H9 (cell line): ENCODE data around the gene SBK2. TPM values are rescaled to one million over a fixed set of nuclear protein-coding genes. Genes with fewer than 3 reads are reported as not detected.

Experiments
- DNase-seq: peaks from one replicate; pipeline ENCODE4 v3.0.0-alpha.2; 2017
- H2AFZ ChIP-seq: one replicate; pipeline ENCODE4 v1.6.1; 2013; ENCODE audit warnings: mild to moderate bottlenecking, low read length, control low read depth, moderate library complexity
- H2AK5ac ChIP-seq: 2 replicates; pipeline ENCODE4 v1.6.1; 2013; ENCODE audit warnings: low read length, control low read depth, mixed read lengths; ENCODE audit not compliant: insufficient read length
- H2BK120ac ChIP-seq: one replicate; pipeline ENCODE4 v1.6.1; 2013; ENCODE audit warnings: low read depth, mild to moderate bottlenecking, low read length, control low read depth, inconsistent platforms; ENCODE audit not compliant: poor library complexity, severe bottlenecking
- H2BK12ac ChIP-seq: 2 replicates; pipeline ENCODE4 v1.6.1; 2013; ENCODE audit warnings: low read length, control low read depth, mixed read lengths, low read depth; ENCODE audit not compliant: insufficient read length
- H2BK15ac ChIP-seq: 2 replicates; pipeline ENCODE4 v1.6.1; 2013; ENCODE audit warnings: low read depth, low read length, control low read depth
- H2BK20ac ChIP-seq: one replicate; pipeline ENCODE4 v1.6.1; 2013; ENCODE audit warnings: low read depth, mild to moderate bottlenecking, low read length, control low read depth, inconsistent platforms; ENCODE audit not compliant: poor library complexity, severe bottlenecking
- H2BK5ac ChIP-seq: 2 replicates; pipeline ENCODE4 v1.6.1; 2013; ENCODE audit warnings: low read length, control low read depth, mixed read lengths; ENCODE audit not compliant: insufficient read length
- H3K14ac ChIP-seq: 2 replicates; pipeline ENCODE4 v1.6.1; 2013; ENCODE audit warnings: low read length, control low read depth; ENCODE audit not compliant: insufficient read depth
- H3K18ac ChIP-seq: 2 replicates; pipeline ENCODE4 v1.6.1; 2013; ENCODE audit warnings: low read depth, mild to moderate bottlenecking, mixed read lengths, low read length, control low read depth; ENCODE audit not compliant: insufficient read length
- H3K23ac ChIP-seq: 2 replicates; pipeline ENCODE4 v1.6.1; 2013; ENCODE audit warnings: low read length, control low read depth, mixed read lengths, low read depth; ENCODE audit not compliant: insufficient read length
- H3K23me2 ChIP-seq: 2 replicates; pipeline ENCODE4 v1.6.1; 2013; ENCODE audit warnings: low read depth, mild to moderate bottlenecking, mixed read lengths, low read length, control low read depth; ENCODE audit not compliant: insufficient read length, poor library complexity, severe bottlenecking
- H3K27ac ChIP-seq: 2 replicates; pipeline ENCODE4 v1.5.1; 2013; ENCODE audit warnings: low read length, control low read depth, mixed read lengths, low read depth; ENCODE audit not compliant: insufficient read length
- H3K27me3 ChIP-seq: 2 replicates; pipeline ENCODE4 v1.6.1; 2013; ENCODE audit warnings: low read length, control low read depth, inconsistent platforms; ENCODE audit not compliant: insufficient read depth
- H3K4ac ChIP-seq: 2 replicates; pipeline ENCODE4 v1.6.1; 2013; ENCODE audit warnings: low read depth, mild to moderate bottlenecking, control low read depth, inconsistent platforms, low read length, moderate library complexity
- H3K4me1 ChIP-seq: 2 replicates; pipeline ENCODE4 v1.6.1; 2013; ENCODE audit warnings: low read length, control low read depth, inconsistent platforms; ENCODE audit not compliant: insufficient read depth
- H3K4me2 ChIP-seq: 2 replicates; pipeline ENCODE4 v1.6.1; 2013; ENCODE audit warnings: low read length, control low read depth, mixed read lengths; ENCODE audit not compliant: insufficient read length, insufficient read depth
- H3K56ac ChIP-seq: 2 replicates; pipeline ENCODE4 v1.6.1; 2013; ENCODE audit warnings: low read depth, mild to moderate bottlenecking, mixed read lengths, low read length, control low read depth; ENCODE audit not compliant: insufficient read length
- H3K79me1 ChIP-seq: 2 replicates; pipeline ENCODE4 v1.6.1; 2013; ENCODE audit warnings: low read depth, mild to moderate bottlenecking, moderate library complexity, low read length, control low read depth, inconsistent platforms; ENCODE audit not compliant: insufficient read depth, poor library complexity, severe bottlenecking
- H3K79me2 ChIP-seq: 2 replicates; pipeline ENCODE4 v1.6.1; 2013; ENCODE audit warnings: low read length, control low read depth, inconsistent platforms; ENCODE audit not compliant: insufficient read depth
- H3K9ac ChIP-seq: 2 replicates; pipeline ENCODE4 v1.6.1; 2013; ENCODE audit warnings: low read length, control low read depth, mixed read lengths; ENCODE audit not compliant: insufficient read length; ENCODE audit errors: extremely low read depth
- H3K9me3 ChIP-seq: one replicate; pipeline ENCODE4 v1.6.1; 2013; ENCODE audit warnings: low read depth, low read length, inconsistent platforms; ENCODE audit not compliant: control insufficient read depth
- H3T11ph ChIP-seq: one replicate; pipeline ENCODE4 v1.6.1; 2013; ENCODE audit warnings: mild to moderate bottlenecking, low read length, control low read depth, inconsistent platforms
- H4K20me1 ChIP-seq: one replicate; pipeline ENCODE4 v1.6.1; 2013; ENCODE audit not compliant: control insufficient read depth, insufficient read length, insufficient read depth
- H4K5ac ChIP-seq: 2 replicates; pipeline ENCODE4 v1.6.1; 2013; ENCODE audit warnings: low read depth, mild to moderate bottlenecking, mixed read lengths, low read length, control low read depth; ENCODE audit not compliant: insufficient read length
- H4K8ac ChIP-seq: replicated peaks from 2 replicates; pipeline ENCODE4 v1.6.1; 2013; ENCODE audit warnings: low read length, control low read depth, mixed read lengths, low read depth; ENCODE audit not compliant: insufficient read length
- H4K91ac ChIP-seq: 2 replicates; pipeline ENCODE4 v1.6.1; 2013; ENCODE audit warnings: low read depth, mild to moderate bottlenecking, moderate library complexity, mixed read lengths, low read length, control low read depth; ENCODE audit not compliant: insufficient read length
- H3K27ac Mint-ChIP-seq, 3 experiments: 2 replicates in 2 of 3; 3 replicates in 1 of 3; pipeline ENCODE4 v1.8.0; 2020 to 2021; ENCODE audit warnings: mixed read lengths in 3 of 3, mild to moderate bottlenecking in 1 of 3, moderate library complexity in 1 of 3
- H3K27me3 Mint-ChIP-seq: 2 replicates; pipeline ENCODE4 v1.8.0; 2021; ENCODE audit warnings: low read depth, mild to moderate bottlenecking, moderate library complexity, mixed read lengths
- H3K36me3 Mint-ChIP-seq, 3 experiments: 2 replicates in 2 of 3; 3 replicates in 1 of 3; pipeline ENCODE4 v1.8.0; 2020 to 2021; ENCODE audit warnings: low read depth in 3 of 3, mixed read lengths in 3 of 3; ENCODE audit not compliant: insufficient read depth in 1 of 3
- H3K4me1 Mint-ChIP-seq, 2 experiments: 2 replicates each; pipeline ENCODE4 v1.8.0; 2020; ENCODE audit warnings: mixed read lengths in 2 of 2
- H3K4me3 Mint-ChIP-seq, 2 experiments: 2 replicates in 1 of 2; 3 replicates in 1 of 2; pipeline ENCODE4 v1.8.0; 2020 to 2021; ENCODE audit warnings: mild to moderate bottlenecking in 2 of 2, mixed read lengths in 2 of 2, moderate library complexity in 1 of 2
- H3K9me3 Mint-ChIP-seq, 2 experiments: 2 replicates in 1 of 2; 3 replicates in 1 of 2; pipeline ENCODE4 v1.8.0; 2020; ENCODE audit warnings: mild to moderate bottlenecking in 2 of 2, mixed read lengths in 2 of 2, moderate library complexity in 1 of 2
- WGBS: extraction: QIAGEN DNeasy Blood & Tissue Kit; methylation state at CpG from one replicate; pipeline ENCODE4 v1.1.7; 2013; ENCODE audit warnings: missing lambda C conversion rate, low lambda C conversion rate, mixed read lengths; ENCODE audit not compliant: insufficient read length; ENCODE audit errors: extremely low coverage; 5-methylcytosine and 5-hydroxymethylcytosine counted together
- total RNA-seq: library from RNA; stranded (reverse); gene quantifications from 2 replicates; pipeline ENCODE4 v1.2.1, GENCODE V29; 2021
- TF ChIP-seq, protein P1 (sequence below): fragments of 200-600 bp; sonication (generic); conservative IDR thresholded peaks from 3 replicates; pipeline ENCODE4 v1.8.0; 2021; ENCODE audit warnings: antibody characterized with exemption, mild to moderate bottlenecking

Gene SBK2
- total RNA-seq, 1 experiment from 2014 or later, result 2.8 TPM

- TF ChIP-seq, protein P1, sequence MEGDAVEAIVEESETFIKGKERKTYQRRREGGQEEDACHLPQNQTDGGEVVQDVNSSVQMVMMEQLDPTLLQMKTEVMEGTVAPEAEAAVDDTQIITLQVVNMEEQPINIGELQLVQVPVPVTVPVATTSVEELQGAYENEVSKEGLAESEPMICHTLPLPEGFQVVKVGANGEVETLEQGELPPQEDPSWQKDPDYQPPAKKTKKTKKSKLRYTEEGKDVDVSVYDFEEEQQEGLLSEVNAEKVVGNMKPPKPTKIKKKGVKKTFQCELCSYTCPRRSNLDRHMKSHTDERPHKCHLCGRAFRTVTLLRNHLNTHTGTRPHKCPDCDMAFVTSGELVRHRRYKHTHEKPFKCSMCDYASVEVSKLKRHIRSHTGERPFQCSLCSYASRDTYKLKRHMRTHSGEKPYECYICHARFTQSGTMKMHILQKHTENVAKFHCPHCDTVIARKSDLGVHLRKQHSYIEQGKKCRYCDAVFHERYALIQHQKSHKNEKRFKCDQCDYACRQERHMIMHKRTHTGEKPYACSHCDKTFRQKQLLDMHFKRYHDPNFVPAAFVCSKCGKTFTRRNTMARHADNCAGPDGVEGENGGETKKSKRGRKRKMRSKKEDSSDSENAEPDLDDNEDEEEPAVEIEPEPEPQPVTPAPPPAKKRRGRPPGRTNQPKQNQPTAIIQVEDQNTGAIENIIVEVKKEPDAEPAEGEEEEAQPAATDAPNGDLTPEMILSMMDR, result no peak
- WGBS, result no CpG with 5 or more reads among the region's 35 CpGs
These were observed 10.4 kb downstream of the SBK2 start for GRCh38 chr19:55526216-55527196.

More at GRCh38 chr19:55526216-55527196, 10.4 kb downstream of the SBK2 start:
- Mint-ChIP-seq H3K4me3 (no peak overlapping the region), H3K9me3 (no peaks in the 10 kb centered on the region), H3K36me3 (no peaks in the 10 kb centered on the region), H3K27ac (no peak overlapping the region), H3K27me3 (peaks cover 4% of the 10 kb centered on the region; the same call in 1 of the 2 replicates), H3K4me1 (no peaks in the 10 kb centered on the region; a peak in 1 of 4 replicates)
- Histone ChIP-seq H4K91ac (no peak overlapping the region), H2BK120ac (no peak overlapping the region), H3K4me2 (no peak overlapping the region), H3K79me2 (no peaks in the 10 kb centered on the region), H4K5ac (no peak overlapping the region), H2BK5ac (no peak overlapping the region), H3K23me2 (no peaks in the 10 kb centered on the region), H2BK20ac (no peak overlapping the region), H3K56ac (no peak overlapping the region), H3K4ac (no peak overlapping the region), H4K8ac (no peak overlapping the region), H3K9me3 (no peaks in the 10 kb centered on the region), H2AK5ac (no peak overlapping the region), H3K79me1 (no peaks in the 10 kb centered on the region), H3T11ph (no peak overlapping the region), H3K27me3 (no peaks in the 10 kb centered on the region), H3K14ac (no peak overlapping the region), H3K18ac (no peak overlapping the region), H4K20me1 (no peaks in the 10 kb centered on the region), H3K23ac (no peak overlapping the region), H2AFZ (no peak overlapping the region), H2BK15ac (no peak overlapping the region), H2BK12ac (no peak overlapping the region), H3K27ac (no peak overlapping the region), H3K4me1 (no peaks in the 10 kb centered on the region; the same call in 1 of the 2 replicates), H3K9ac (no peak overlapping the region)
- DNase-seq, result no peak
